HG03045 (cell line): ENCODE measurements around the gene RPH3AL.

Experiments used
- ATAC-seq: cut with Tn5 transposase; IDR thresholded peaks from one replicate; pipeline ENCODE4 v1.9.1; 2021; ENCODE audit warnings: mild to moderate bottlenecking, moderate library complexity; ENCODE audit not compliant: unreplicated experiment

Gene RPH3AL

GRCh38 chr17:352421-353212, at the start of gene RPH3AL:
TSS of gene RPH3AL (minus strand) at chr17:352807. CDS start at chr17:327543, 25,264 bp downstream.
- no peak for ATAC-seq

- no peak for ATAC-seq
Measured at GRCh38 chr17:400257-400656, 47.6 kb upstream of the RPH3AL start.

GRCh38 chr17:396788-397187, 44.2 kb upstream of the RPH3AL start:
- ATAC-seq = no peak

GRCh38 chr17:395974-396373, 43.4 kb upstream of the RPH3AL start:
- no peak for ATAC-seq

GRCh38 chr17:395179-395578, 42.6 kb upstream of the RPH3AL start:
- no peak for ATAC-seq

GRCh38 chr17:394718-395095, 42.1 kb upstream of the RPH3AL start:
- no peak for ATAC-seq

GRCh38 chr17:393806-394717, 41.5 kb upstream of the RPH3AL start:
- no peak for ATAC-seq

- ATAC-seq = no peak
Measured at GRCh38 chr17:391850-392249, 39.2 kb upstream of the RPH3AL start.

- ATAC-seq = no peak
Measured at GRCh38 chr17:390025-390424, 37.4 kb upstream of the RPH3AL start.

GRCh38 chr17:388087-388486, 35.5 kb upstream of the RPH3AL start:
- no peak for ATAC-seq

- peak; percentile 60 for ATAC-seq
Measured at GRCh38 chr17:386141-386876, 33.7 kb upstream of the RPH3AL start.

- ATAC-seq = peak; percentile 28
Measured at GRCh38 chr17:385836-386140, 33.2 kb upstream of the RPH3AL start.

- no peak for ATAC-seq
Measured at GRCh38 chr17:385178-385835, 32.7 kb upstream of the RPH3AL start.

GRCh38 chr17:384622-385177, 32.1 kb upstream of the RPH3AL start:
- no peak for ATAC-seq

- no peak for ATAC-seq
Measured at GRCh38 chr17:383771-384621, 31.4 kb upstream of the RPH3AL start.

- no peak for ATAC-seq
Measured at GRCh38 chr17:382644-383533, 30.3 kb upstream of the RPH3AL start.

GRCh38 chr17:381941-382643, 29.5 kb upstream of the RPH3AL start:
- no peak for ATAC-seq

- ATAC-seq = no peak
Measured at GRCh38 chr17:381516-381915, 28.9 kb upstream of the RPH3AL start.
